Stimulated activated CD8-positive, alpha-beta memory T cell treated with anti-CD3 and anti-CD28 coated beads, Interleukin-15, amount 100 ng/mL, for 1 hour (primary cell): ENCODE data around the gene CTNNBL1.

Experiments used
- DNase-seq: peaks from one replicate; pipeline ENCODE4 v3.0.0-alpha.2; 2020; ENCODE audit warnings: low read depth

The CTNNBL1 gene

DNA sequence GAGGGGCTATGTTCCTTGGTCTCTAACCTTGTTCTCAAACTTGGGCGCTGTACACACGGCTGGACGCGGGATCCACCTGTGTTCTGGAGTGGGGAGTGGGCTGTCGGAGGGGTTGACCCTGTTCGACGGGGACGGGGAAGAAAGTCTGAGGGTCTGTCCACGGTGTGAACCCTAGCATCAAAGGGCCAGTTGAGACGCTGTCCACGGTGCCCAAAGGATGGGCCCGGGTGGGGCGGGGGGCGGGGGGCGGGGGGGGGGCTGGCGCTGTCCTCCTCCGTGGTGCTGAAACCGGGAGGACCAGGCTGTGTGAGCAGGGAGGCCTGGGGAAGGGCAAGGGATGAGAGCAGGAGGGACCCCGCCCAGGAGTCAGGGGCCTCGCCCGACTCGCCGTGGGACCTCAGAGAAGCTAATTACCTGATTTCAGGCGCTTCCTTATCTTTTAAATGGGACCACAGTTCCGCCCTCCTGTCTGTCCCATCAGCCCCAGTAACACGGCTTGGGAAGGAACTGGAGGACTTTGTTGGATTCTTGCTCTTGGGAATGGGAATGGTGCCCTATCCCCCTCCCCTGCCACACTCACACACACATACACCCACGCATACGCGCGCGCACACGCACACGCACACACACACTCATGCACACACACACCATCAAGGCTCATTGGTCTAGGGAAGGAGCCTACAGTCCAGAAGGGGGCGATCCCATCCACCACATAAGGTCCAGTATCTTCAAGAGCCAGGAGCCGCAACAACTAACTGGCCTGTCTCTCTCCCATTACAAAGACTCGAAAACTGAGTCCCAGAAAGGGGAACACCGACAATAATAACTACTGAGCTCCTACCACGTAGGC lies 208.0 kb downstream of the CTNNBL1 start:
- DNase-seq: no peak

DNA sequence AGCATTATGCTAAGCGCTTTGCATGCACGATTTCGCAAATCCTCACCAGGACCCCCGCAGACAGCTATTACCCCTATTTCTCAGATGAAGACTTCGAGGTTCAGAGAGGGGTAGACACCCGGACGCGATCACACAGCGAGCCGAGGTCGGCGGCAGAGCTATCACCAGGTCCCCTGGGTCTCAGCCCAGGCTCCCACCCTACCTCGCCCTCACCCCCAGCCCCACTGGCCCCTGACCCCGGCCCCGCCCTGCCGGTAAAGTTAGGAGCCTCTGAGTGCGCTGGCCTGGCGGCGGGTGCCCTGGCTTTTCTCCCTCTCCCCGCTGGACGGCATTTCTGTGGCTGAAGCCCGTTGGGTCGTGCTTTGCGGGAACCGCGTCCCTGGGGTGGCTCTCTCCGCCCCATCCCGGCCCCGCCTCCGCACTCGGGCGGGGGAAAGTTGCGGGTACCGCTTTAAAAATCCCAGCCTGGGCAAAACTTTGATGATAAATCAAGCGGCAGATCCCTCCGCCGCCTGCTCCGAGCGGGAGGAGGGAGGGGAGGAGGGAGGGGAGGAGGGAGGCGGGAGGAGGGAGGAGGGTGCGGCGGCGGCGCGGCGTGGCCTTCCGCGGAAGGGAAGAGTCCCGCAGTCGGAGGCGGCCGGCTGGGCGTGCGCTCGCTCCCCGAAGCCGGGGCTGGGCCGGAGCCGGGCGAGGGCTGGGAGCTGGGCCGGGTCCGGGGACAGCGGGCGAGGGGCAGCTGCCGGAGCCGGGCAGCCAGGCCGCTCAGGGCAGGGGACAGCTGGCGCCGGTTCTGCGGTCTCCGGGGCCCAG lies 208.9 kb downstream of the CTNNBL1 start, which contains the start of gene VSTM2L:
Gene VSTM2L (plus strand): TSS at position 624 of the 810 bp plus-strand sequence. CDS start 224 bp downstream, outside the sequence.
- DNase-seq: no peak

GRCh38 chr20:37903317-37904007 lies 209.6 kb downstream of the CTNNBL1 start:
- DNase-seq: no peak

DNA sequence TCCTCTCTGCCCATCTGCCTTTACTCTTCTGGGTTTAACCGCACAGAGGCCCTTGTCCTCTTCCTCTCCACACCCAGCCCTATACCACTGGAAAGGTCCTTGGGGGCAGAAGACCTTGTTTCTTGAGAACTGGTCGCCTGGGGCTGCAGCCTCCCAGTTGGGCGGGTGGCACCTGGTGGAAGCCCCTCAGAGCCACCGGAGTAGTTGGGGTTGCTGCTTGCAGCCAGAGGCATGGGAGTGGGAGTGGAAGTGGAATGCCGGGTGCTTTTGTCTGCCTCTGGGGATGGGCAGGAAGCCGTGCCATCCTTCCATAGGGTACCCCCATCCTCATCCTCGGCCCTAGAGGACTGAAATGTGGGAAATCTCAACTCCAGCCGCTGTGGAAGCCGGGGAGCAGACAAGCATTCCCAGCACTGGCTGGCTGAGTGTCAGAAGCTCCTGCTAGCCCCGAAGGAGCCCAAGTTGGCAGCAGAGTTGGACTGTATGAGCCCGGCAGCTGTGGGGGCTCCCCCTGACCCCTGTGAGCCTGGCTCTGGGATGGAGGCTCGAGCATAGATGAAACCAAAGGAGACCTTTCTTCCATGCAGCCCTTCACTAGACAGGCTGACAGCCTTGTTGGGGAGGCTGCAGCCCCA lies 210.3 kb downstream of the CTNNBL1 start:
- DNase-seq: no peak

DNA sequence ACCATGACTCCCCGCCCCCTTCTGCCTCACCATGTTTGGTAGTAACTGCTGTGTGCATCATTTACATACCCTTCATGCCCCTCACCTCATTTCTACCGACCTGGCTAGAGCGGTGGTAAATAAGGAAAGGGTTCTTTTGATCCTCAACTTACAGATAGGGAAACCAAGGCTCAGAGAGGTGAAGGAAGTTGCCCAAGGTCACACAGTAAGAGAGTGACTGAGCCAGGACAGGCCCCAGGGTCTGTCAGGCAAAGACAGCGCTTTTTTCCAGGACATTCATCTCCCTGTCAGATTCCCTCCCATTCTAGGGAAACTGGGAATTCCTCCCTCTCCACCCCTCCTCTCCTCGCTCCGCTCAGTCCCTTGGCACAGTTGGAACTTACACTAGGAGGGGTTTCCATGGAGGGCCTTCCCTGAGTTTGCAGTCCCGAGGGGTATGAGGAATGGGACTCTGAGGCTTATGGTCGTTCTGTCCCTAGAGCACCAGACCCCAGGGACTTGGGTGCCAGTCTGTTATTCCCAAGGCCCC lies 211.1 kb downstream of the CTNNBL1 start:
- no peak for DNase-seq

DNA sequence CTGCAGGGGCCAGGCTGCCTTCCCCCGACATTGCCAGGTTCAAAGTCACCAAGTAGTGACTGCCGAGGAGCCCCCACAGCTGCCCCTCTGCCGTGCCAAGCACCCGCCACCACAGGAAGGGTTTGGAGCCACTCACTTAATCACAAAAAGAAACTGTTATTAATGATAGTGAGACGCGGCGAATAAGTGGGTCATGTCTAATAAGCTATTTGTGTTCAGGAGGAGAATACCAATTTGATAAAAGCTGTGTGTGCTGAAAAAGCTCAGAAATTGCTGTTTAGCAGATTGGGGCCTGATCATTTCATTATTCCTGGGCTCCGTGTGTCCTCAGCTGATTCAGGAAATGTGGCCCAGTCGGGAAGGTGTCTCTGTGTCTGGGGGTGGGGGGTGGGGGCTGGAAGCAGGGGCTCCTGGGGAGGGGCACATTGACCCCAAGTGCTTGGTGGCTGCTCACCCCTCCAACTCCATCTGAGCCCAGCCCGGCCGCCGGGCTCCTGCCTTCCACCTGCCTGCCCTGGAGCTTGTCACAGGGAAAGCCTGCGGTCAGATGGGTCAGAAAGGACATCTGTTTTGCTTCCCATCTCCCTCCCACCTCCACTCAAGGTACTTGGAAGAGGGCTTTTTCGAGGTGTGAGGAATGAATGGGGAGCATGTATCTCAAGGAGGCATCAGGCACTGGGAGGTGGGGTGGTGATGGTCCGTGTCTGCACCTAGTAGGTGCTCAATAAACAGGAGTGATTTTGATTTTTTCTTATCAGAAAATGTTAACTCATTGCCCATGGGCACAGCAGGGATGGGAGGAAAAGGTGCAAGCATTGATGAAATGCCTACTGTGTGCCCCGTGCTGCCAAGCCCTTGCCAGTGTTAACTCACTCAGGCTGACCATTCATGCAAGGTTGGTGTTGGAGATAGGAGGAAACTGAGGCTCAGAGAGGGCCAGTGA lies 212.1 kb downstream of the CTNNBL1 start:
- no peak for DNase-seq

DNA sequence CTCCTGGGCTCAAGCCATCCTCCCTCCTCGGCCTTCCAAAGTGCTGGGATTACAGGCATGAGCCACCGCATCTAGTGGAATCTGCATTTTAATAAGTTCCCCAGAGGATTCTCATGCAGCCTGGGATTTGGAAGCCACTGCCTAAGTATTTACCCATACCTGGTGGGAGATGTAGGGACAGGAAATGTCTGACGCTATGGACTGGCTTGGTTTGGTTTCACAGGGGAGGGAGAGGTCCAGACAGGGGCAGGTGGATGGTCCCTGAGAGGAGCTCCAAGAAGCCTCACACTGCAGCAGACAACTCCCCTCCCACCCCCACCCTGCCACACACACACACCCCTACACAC lies 213.5 kb downstream of the CTNNBL1 start:
- no peak for DNase-seq

DNA sequence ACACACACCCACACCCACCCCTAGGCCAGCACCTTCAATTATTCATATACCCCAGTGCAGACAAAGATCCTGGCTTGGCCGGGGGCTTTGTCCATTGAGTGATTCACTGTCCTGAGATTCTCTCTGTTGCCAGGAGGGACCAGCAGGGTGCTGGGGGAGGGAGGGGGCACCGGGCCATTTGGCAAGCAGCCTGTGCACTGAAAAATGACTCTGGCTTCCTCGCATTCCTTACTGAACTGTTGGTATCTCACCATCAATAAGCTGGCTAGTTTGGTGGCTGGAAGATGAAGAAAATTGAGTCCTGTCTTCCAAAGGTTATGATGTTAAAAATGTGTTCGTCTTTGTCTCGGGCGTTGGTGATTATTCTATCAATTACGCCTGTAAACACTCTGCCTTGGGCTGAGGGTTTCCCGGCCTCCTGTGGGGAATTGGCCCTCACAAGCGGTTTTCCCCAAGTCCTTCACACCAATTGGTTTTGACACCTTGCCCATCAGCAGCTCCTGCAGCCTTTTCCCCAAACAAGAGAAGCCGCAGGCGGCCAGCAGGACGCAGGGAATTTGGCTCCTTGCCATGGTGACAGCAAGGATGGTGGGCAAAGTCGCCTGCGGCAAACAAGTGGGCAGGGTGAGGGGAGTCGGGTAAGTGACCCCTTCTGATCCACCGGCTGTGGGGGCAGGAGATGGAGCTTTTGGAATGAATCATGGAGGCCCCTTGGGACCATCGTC lies 214.0 kb downstream of the CTNNBL1 start:
- DNase-seq: no peak

- DNase-seq: no peak
Observed at GRCh38 chr20:37911261-37911660, 217.4 kb downstream of the CTNNBL1 start.

- DNase-seq: no peak
Observed at GRCh38 chr20:37911838-37912281, 218.0 kb downstream of the CTNNBL1 start.

GRCh38 chr20:37912874-37913273 lies 219.0 kb downstream of the CTNNBL1 start:
- no peak for DNase-seq

- no peak for DNase-seq
Observed at GRCh38 chr20:37913567-37914366, 219.9 kb downstream of the CTNNBL1 start.

DNA sequence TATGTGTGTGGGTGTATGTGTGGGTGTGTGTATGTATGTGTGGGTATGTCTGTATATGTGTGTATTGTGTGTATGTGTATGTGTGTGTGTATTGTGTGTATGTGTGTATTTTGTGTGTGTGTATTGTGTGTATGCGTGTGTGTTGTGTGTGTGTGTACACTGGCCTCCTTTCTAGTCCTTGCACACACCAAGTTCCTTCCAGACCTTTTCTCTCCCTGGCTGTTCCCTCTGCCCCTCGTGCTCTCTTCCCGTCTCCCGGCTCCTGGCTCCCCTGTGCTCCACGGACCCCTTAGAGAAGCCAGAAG lies 220.5 kb downstream of the CTNNBL1 start:
- DNase-seq: no peak

GRCh38 chr20:37914672-37915433 lies 221.0 kb downstream of the CTNNBL1 start:
- no peak for DNase-seq

GRCh38 chr20:37915434-37915787 lies 221.6 kb downstream of the CTNNBL1 start:
- no peak for DNase-seq

DNA sequence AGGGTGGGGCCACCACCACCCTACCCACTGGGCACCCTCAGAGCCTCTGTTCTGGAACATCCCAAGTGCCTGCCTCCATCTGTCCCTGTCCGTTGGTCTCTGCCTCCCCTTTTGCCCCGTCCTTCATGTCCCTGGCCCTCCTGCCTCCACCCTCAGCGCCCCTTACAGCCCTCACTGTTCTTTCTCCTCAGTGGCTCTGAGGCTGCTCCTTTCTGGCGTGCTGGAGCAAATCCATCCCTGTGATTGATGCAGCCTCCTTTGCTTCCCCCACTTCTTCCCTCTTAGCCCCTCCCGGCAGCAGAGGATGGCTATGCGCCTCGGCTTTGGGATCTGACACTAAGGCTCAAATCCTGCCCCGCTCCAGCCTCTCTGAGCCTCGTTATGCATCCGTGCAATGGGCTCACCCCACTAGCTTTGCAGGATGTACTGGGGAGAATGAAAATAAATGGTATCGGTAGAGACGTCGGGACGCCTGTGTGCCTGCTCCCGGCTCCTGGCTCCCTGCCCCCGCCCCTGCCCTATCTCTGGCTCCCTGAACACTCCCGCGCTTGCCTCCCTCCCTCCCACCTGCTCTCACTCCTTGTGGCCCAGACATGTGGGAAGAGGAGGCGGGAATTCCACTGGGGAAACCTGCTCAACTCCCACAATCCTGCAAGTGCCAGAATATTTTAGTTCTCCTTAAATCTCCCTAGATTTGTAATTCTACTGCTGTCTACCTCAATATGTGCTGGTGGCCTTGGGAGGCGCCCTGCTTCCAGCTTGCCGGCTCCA lies 222.2 kb downstream of the CTNNBL1 start:
- no peak for DNase-seq

DNA sequence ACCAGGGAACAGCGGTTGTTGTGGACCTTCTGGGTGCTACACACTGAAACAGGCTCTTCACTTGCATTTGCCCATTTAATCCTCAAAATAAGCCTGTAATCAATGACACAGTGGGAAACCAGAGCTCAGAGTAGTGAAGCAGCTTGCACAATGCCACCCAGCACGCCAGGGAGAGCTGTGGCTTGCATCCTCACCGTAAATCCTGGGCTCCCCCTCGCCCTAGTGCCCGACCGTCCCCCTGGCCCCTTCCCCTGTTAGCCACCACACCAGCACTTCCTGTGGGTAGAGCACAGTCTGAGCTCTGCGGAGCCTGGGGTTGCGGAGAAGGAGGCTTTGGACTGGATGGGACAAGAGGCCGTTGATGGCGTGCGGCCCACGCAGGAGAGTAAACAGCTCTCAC lies 223.6 kb downstream of the CTNNBL1 start:
- DNase-seq: no peak

- DNase-seq: no peak
Observed at GRCh38 chr20:37918035-37918434, 224.2 kb downstream of the CTNNBL1 start.
